Eye (tissue), 1 donor: ENCODE results near the gene RHBDD1.
A peak's percentile ranks its signal among the peaks of the same experiment; 100 is the strongest.

ENCODE experiments used
- DNase-seq: peaks from one replicate; pipeline ENCODE4 v3.0.0-alpha.2; 2015

RHBDD1 gene, protein sequence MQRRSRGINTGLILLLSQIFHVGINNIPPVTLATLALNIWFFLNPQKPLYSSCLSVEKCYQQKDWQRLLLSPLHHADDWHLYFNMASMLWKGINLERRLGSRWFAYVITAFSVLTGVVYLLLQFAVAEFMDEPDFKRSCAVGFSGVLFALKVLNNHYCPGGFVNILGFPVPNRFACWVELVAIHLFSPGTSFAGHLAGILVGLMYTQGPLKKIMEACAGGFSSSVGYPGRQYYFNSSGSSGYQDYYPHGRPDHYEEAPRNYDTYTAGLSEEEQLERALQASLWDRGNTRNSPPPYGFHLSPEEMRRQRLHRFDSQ

DNA sequence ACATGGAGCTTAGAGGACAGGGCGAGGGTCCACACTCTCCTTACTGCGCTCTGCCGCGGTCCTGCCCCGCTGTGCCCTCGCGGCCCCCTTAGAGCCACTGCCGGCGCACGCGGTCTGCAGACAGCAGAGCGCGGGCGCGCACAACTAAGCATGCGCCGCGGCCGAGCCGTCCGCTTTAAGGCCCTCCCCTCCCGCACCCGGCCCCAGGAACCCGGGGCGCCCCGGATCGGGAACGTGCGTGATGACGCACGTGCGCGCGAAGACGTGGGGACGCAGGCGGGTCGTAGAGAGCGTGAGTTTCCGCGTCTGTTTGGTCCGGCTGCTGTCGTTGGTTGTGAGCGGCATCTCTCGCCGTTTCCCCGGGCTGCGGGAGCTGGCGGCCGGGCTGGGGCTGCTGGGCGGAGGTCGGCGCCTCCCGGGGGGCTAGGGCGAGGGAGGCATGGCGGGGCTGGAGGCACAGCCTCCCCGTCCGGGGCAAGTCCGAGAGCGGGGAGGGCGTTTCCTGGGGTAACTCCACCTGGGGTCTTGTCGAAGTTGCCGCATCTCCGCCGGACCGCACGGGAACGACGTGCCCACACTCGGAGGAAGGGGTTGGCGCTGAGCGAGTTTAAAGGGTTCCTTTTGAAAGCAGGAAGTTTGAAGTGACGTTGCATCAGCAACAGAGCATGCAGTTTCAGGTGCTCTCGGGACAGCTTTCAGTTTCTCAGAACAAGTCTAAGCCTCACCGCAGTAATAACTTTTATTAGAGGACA is at the start of gene RHBDD1:
RHBDD1 (plus strand) TSS at position 259 of the 752 bp plus-strand sequence. CDS start 28,640 bp downstream, outside the sequence.
- peak; percentile 97 for DNase-seq

DNA sequence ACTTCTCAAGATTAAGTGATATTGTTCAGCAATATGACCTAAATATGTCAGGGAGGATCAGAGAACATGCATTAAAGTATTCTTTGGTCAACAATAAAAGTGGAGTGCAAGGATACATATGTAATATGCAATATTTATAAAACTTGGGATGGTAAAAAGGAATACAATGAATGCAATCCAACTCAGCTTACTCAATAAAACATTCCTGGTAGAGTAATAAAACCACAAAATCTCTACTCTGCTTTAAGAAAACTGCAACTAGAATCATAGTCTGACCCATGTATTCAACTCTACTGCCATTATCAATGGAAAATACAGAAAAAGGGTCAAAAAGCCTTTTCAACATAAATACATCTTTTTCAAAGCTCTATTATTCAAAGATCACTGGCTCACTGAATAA is 47.8 kb upstream of the RHBDD1 start:
- DNase-seq = no peak

DNA sequence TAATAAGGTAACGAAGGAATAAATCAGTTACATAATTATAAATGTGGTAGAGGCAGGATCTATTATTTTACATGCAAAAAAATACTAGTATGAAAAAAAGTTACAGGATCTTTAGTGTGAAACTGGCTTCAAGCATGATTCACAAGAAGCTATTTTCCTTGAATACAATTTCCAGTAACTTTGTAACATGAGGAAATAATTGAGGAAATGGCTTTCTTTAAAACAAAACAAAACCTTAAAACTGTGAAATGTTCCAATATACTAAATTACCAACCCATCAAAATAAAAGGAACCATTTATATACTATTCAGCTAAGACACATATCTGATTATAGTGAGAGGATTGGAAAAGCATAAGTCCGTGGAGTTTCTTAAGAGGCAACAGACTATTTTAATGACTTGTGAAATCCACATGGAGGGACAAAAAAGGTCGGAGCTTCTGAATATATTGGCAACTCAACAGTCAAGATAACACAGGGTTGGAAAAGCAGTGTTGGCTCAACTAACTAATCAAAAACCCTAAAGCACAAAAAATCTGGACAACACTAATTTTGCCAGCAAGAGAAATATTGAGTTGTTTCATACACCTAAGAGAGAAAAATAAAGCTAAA is 46.9 kb upstream of the RHBDD1 start:
- DNase-seq = peak; percentile 21

DNA sequence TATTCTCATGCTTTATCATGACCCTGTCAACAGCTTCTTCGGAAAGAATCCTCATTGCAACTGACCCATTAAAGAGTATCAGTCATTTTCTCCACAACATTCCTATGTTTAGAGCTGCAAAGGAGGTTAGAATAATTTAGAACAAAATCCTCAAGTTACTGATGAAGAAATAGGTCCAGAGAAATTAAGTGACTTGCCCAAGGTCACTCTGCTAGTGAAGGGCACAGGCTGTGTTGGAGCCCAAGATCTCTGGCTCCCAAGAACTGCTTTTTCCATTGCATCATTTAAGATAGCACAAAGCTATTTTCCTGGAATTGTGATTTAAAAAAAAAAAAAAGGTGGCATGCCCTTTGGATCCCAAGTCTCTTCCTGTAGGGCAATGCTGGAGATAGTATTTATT is 45.8 kb upstream of the RHBDD1 start:
- no peak for DNase-seq

DNA sequence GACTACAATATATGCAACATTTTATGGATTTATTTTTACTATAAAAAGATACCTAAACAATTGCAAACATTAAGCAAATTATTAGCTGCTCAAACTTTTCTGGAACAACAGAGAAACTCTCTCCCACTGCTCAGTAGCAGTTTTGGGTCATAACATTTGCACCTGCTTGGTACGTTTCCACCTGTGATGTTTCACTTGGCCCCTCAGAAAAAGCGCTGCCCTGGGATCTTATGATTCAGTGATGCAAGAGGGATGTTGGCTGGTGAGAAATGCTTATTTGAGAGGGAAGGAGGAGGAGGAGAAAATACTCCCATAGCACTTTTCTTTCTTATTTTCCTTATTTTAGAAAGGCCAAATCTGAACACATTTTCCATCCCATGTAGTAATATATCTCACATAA is 45.4 kb upstream of the RHBDD1 start:
- no peak for DNase-seq

DNA sequence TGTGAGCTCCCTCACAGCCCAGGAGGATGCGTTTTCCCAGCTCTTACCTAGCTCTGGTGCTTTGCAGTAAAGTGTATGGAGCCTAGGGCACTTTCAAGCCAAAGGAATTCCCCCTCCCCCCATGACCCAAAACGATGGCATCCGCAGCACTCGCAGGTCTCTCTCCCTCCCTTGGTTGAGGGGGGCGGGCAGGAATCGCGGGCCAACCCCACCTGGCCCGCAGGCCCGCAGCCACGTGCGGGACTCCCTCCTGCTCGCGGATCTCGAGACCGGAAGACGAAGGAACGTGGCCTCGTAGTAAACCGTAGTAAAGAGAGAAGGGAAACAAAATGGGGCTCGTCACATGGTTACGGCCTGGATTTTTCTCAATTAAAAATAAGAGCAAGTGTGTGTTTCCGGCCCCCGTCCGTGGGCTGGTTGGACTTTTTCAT is 44.8 kb upstream of the RHBDD1 start:
- peak; percentile 89 for DNase-seq

DNA sequence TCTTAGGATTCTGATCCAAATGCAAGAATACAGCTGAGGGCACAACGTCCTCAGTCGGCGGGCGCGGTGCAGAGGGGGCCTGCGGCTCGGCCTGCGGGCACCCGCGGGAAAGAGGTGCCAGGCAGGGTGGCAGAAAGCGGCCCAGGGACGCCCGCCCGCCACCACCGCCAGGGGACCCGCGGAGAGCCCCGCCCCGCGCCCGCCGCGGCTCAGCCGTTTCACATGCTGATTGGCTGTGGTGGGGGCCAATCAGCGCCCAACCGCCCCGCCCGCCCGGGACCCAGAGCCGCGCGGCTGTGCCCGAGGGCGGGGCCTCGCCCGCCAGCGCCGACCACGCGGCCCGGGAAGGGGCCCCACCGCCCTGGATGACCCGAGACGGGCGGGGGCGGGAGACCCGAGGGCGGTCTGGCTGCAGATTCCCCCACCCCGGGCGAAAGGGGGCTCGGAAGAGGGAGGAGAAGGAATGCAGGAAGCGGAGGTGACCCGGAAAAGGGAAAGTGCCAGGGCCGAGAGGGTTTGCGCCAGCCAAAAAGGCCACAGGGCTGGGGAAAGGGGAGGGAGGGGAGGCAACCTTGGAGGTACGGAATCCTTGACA is 44.3 kb upstream of the RHBDD1 start:
- DNase-seq = peak; percentile 95

DNA sequence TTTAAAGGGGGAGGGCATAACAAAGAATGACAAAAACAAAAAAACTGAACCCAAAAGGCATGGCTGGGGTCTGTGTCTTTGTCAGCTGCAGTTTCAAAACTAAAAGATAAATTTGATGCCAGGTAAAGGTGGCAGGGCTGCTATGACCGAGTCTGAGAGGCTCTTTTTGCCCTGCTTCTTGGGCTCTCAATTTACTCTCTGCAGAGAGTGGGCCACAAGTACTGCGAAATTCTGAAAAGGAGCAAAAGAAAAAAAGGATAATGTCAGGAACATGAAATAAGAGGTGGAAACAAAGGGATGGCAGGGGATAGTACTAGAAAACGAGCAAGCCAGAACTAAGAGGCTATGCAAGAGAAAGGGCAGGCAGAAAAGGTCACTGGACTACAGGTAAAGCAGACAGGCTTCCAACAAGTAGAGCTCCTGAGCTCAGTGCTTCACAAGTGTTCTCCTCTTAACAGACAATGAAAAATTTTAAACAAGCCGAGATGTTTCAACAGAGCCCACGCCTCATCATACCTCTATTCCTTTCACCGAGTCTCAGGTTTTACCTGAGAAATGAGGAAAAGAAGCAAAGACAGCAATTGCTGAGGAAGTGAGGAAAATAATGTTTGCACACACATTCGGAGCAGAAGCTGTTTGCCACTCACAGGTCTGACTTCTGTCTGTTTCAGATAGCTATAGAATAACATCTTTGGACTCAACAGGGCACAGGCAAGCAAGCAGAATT is 43.5 kb upstream of the RHBDD1 start:
- peak; percentile 57 for DNase-seq

DNA sequence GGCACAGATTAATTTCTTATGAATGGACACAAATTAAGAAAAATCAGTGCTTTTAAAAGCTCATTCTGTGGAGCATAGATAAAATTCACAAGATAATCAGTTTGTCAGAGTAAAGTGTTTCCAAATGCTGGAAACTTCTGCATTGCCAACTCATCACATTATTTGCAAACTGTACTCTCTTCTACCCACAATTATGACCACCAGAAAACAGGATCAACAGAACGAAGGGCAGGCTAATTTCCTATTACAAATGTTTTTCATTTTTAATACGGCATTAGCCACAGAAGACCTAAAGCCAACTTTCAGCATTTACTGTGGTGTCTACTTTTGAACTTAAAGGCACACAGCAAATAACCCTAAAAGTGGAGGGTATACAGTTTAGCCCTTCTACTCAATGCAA is 42.2 kb upstream of the RHBDD1 start:
- DNase-seq = no peak

DNA sequence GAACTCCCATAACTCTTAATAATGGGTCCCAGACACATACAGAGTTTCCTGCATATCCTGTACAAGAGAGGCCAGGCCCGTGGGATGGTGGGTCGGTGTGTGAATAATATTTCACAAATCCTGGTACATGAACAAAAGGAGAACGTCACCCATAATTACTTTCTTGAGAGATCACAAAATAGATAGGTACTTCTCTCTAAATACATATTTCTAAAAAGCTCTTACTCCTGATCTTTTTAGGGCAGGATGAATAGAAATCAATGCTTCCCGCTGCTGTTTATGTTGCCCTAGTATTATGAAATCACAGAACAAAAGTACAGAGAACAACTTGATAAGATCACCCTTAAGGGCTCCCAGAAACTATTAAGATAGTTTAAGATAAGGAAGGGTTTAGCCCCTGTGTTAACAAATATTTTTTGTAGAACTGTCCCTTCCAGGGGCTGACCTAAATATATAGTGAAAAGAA is 41.6 kb upstream of the RHBDD1 start:
- peak; percentile 43 for DNase-seq

DNA sequence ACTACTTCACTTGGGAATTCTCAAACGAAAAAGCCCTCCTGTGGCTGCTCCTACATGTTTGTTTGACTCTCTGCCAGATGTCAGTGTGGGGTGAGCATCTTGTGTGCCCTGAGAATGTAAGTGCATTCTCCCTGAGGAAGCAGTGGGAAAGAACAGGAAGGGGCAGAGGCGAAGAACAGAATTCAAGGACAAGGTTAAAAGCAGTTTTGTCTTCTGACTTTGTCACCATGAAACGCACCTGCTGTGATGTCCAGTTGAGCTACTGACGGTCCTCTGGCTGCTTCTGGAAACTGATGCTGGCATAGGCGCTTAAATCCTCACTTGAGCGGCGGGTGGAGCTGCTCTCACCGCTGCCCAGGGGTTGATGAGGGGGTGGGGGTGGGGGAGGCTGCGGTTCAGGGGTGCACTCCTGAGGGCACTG is 41.1 kb upstream of the RHBDD1 start:
- peak; percentile 68 for DNase-seq

DNA sequence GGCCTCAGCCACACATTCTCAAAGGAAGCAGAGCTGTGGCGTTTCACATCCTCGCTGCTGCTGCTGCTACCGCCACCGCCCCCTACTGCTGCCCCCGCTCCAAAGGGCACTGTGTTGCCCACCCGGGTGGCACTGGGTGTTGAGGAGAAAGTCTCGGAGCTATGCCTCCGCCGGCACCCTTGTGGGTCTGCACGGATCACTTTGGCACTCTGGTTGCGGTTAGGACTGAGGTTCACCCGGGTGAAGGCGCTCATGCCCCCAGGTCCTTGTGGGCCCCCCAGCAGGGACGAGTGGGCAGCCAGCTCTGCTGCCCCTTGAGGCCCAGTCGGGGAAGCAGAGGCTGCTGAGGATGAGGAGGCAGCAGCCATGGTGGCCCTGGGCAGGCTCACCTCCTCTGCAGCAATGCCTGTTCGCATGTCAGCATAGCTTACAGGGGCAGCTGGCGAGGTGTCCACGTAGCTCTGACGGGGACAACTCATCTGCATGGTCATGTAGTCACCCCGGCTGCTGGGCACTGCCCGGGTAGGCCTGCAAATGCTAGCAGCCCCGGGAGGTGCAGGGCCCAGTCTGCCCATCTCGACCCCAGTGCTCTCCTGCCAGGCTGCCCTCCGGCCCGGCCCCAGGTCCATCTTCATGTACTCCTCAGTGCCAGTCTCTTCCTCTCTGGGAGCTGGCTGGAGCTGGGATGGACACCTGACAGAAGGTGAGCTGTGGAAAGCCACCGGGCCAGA is 40.4 kb upstream of the RHBDD1 start:
- peak; percentile 24 for DNase-seq

DNA sequence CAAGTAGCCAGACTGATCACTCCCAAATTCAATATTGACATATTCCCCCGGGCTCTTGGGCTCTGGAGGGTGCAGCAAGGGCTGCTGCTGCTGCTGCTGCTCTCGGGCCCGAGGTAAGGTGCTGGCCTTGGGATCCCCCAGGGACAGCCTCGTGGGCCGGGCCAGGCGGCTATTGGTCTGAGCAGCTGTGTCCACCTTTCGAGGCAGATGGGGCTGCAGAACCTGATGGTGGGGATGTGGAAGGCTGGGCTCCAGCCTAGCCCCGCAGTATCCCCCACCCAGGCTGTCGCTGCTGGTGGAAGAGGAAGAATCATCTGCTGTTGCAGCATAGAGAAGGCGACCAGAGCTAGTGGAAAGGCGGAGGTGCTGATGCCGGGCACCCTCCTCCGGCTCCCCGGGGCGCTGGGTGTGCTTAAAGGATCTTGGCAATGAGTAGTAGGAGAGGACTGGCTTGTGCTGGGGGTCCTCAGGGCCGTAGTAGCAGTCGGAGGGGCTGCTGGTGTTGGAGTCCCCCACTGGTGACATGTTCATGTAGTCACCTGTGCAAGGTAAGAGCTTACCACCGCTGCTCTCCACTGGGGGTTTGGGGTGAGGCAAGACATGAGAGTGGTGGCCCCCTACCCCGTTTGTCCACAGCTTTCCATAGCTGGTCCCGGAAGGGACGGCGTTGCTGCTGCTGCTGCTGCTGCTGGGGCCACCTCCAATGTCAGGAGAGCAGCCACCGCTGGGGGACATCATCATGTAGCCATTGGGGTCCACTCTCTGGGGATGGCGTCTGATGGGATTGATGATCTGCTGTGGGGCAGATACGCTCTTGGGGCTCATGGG is 39.6 kb upstream of the RHBDD1 start:
- DNase-seq = no peak

DNA sequence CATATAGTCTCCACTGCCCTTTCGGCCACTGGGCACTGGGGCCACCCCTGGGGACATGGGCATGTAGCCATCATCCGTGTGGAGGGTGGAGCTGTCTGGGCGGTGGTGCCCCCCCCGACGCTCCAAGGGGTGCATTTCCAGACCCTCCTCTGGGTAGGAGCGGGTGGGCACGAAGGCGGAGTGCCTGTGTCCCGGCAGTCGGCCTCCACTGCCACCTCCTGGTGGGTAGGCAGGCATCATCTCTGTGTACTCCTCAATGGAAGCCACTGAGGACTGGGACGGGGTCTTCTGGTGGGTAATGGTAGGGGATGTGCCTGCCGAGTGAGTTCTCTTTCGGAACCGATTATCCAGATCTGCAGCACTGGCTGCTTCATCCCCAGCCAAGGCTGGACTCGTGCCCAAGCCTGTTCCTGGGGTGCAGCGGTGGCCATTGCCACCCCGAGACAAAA is 39.0 kb upstream of the RHBDD1 start:
- DNase-seq = peak; percentile 44

DNA sequence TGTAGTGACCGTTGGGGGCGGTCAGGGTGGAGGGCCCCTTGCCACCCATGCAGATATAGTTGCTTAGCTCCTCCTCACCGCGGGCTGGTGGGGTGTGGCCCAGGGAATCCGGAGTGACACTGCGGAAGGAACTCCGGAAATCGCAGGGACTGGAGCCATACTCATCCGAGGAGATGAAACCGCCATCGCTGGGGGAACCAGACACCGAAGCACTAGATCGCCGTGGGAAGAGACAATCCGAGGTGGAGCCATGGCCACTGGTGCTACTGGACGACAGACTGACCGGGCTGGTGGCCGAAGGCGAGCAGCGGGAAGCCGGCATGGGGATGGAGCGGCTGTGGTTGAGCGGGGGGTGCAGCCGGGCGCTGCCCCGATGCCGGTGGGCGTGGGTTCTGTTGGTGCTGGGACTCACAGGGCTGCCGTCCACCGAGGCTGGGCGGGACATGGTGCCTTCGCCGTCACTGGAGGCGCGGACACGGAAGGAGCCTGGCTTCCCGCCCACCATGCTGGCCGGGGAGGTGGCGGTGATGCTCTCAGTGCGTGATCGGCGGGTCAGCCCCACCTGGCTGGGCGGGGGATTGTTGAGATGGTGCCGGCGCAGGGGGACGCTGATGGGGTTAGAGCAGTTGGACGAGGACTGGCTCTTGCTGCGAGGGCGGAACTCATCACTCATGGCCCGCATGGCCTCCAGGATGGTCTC is 38.4 kb upstream of the RHBDD1 start:
- DNase-seq = no peak

DNA sequence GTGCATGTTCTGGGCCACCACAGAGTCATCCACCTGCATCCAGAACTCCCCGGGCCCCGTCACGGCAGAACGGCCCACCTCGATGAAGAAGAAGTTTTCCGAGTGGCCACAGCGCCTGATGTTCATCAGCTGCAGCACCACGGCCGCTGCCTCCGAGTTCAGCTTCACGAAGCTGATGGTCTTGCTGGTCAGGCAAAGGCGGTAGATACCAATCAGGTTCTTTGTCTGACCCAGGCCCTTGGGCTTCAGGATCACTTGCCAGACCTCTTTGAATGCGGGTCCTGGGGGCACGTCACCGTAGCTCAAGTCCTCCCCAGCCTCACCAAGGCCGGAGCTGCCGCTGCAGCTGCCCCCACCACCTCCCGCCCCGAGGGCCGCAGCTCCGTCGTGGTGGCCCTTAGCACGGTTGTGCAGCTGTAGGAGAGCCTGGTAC is 37.8 kb upstream of the RHBDD1 start:
- no peak for DNase-seq

DNA sequence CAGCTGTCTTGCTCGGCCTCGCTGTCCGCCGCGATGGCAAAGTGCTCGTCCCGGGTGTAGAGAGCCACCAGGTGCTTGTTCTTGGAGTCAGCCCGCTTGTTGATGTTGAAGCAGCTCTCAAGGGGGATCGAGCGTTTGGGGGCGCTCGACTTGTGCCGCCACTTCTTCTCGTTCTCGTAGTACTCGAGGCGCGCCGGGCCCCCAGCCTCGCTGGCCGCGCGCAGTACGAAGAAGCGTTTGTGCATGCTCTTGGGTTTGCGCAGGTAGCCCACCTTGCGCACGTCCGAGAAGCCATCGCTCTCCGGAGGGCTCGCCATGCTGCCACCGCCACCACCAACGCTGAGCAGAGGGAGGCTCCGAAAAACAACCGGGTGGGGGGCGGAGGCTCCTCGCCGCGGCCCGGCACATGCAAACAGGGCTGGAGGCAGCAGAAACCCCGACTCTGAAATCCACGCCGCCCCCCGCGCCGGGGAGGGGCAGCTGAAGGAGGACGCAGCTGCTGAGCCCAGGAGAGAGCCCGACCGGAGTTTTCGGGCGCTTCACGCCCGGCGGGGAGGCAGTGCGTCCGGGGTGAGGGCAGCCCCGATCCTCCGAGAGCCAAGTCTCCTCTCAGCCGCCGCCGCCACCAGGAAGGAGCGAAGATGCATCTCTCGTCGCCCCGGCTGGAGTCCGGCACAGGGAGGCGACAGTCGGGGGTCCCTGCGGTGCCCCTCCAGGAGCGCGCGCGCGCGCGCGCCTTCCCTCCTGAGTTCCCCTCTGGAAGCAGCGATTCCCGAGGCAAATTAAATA is 37.2 kb upstream of the RHBDD1 start:
- peak; percentile 88 for DNase-seq

DNA sequence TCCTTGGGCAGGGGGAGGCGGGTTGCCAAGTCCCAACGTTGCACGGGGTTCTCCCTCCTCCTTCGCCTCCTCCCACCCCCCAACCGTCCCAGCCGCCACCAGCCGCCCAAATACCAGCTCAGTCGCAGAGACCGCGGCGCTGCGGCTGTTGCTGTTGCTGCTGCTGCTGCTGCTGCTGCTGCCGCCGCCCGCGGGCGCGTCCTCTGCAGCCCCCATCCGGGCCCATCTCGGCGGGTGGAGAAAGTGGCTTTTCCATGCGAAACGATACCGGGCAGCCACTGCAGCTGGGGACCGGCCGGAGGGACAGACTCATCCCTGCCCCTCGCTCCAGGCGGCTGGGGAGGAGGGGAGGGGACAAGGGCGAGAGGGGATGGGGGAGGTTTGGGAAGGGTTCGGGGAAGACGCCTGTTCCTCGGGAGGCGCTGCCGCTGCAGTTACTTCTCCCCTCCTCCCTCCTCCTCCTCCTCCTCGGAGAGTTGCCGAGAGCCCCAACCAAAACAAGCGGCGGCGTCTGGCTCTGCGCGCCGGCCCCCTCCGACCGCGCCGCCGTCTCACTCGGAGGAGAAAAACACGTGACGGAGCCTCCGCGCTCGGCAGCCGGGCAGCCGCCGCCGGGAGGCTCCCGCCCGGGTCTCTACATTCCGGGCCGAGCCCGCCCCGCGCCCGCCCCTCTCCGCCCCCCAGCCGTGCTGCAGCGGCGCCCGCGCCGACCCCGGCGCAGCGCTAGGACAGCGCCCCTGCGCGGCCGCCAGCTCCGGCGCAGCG is 36.5 kb upstream of the RHBDD1 start, which contains the start of gene IRS1:
IRS1 (minus strand) TSS at position 610 of the 765 bp plus-strand sequence. CDS start 1,082 bp downstream, outside the sequence.
- peak; percentile 93 for DNase-seq
